Measurements from ENCODE around the gene PDE4D. TPM values are rescaled to one million over a fixed set of nuclear protein-coding genes. Genes with fewer than 3 reads are reported as not detected.
"Not testable (repeated sequence)": the region's sequence is repeated elsewhere in the genome, so short reads cannot be mapped to it uniquely, and the experiment has no call there.

The PDE4D gene
- total RNA-seq, 2 donors from 2014 or later: 33.8 to 82.6 TPM

DNA sequence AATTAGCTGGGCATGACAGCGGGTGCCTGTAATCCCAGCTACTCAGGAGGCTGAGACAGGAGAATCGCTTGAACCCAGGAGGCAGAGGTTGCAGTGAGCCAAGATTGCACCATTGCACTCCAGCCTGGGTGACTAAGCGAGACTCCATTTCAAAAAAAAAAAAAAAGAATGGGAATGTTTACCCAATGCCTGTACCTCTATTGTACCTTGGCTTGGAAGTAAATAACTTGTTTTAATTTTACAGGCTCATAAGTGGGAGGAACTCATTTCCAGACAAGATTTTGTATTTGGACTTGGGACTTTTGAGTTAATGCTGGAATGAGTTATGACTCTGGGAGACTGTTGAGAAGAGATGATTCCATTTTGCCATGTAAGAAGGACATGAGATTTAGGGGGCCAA is 484.5 kb downstream of the PDE4D start:
- ATAC-seq; DNase-seq; intact Hi-C loops (cut with DNase I): not testable (repeated sequence)

DNA sequence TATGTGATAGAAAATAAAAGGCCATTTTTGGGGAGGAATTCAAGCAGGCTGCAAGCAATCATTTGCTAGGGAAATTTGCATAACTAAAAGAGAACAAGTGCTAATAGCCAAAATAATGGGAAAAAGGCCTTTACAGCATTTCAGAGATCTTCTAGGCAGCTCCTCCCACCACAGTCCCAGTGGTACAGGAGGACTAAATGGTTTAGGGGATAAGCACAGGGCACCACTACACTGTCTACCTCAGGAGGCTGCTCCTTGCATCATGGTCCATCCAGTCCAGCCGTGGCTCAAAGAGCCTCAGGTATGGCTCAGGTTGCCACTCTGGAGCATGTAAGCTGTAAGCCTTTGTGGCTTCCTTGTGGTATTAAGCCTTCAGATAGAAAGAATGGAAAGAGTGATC is 485.6 kb downstream of the PDE4D start:
- DNase-seq (no peak), ATAC-seq (no peak)
- intact Hi-C loops (cut with DNase I): no loop called here

DNA sequence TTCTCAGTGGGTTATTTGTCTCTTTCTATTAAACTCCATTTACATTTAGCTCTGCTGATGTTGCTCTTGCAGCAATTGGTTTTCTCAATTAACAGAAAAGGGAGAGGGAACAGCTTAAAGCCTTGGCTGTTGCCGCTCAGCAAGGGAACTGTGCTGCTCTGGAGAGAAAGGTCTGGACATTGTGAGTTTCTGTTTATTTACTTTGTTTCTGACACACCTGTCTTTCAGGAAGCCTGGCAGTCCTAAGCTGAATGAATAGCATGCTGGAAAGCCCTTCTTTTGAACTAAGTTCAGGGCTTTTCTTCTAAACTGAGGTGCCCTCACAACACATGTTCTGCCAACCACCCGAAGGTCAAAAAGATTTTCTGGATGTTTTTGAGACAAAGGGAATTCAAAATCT is 491.9 kb downstream of the PDE4D start:
- DNase-seq: no peak
- intact Hi-C loops (cut with DNase I): no loop called here
- ATAC-seq: no peak

DNA sequence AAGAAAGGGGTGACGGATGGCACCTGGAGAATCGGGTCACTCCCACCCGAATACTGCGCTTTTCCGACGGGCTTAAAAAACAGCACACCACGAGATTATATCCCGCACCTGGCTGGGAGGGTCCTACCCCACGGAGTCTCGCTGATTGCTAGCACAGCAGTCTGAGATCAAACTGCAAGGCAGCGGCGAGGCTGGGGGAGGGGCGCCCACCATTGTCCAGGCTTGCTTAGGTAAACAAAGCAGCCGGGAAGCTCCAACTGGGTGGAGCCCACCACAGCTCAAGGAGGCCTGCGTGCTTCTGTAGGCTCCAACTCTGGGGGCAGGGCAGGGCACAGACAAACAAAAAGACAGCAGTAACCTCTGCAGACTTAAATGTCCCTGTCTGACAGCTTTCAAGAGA is 498.6 kb downstream of the PDE4D start:
- not testable (repeated sequence) for ATAC-seq, DNase-seq
- intact Hi-C loops (cut with DNase I): loop anchor here (5.0 kb wide), 3 partner anchors 102 to 407 kb away; no protein-coding TSS in a partner anchor

DNA sequence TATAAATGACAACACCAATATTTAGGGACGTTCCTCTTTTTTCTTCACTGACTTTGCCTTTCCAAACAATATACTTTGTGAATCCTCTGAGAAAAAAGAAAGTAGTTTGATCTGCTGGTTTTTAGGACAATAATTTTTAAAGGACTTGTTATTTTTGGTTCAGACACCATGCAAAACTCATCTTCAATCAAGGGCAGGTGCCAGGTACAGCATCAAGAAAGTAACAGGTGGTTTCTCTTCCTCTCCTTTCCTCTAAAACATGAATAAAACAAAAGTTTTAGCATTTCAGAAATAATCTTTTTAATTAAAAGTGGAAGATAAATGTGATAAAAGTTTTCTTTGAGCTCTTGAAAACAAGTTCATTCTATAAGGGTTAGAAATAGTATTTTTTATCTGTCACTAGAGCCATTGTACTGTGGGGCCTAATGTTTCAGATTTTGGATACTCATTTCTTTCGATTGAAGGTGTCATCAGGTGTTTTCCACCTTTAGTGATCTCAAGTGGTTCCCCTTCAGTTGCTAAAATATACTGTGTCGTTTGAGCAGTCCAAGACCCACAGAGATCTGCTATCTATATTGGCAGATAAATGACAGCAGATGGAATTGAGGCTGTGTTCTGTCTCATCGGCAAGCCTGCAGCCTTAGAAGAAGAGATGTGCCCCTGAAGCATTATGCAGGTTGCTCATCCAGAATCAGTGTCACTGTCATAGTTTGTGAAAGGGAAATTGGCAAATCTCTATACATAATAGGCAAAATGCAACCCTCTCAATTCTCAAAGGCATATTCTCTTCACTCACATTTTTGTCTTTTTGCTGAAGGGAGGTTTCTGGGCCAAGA is 499.7 kb downstream of the PDE4D start:
- intact Hi-C loops (cut with DNase I): loop anchor here (5.0 kb wide), 3 partner anchors 103 to 408 kb away; no protein-coding TSS in a partner anchor
- ATAC-seq: no peak
- no peak for DNase-seq

DNA sequence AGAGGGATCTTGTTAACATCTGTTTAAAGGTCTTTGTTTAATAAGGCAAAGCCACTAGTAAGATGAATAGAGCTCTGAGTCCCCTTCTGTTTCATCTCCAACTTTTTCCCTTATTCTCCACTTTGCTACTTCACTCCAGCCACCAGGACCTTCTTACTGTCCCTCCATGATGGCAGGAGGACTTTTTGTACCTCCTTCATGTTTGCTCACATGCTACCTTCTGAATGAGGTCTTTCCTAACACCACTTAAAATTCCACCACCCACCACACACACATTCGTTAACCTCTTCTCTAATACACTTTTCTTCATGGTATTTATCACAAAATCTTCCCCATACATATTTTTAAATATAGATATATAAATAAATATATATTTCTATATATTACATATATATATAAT is 501.9 kb downstream of the PDE4D start:
- no peak for ATAC-seq
- DNase-seq: no peak
- intact Hi-C loops (cut with DNase I): loop anchor here (2.0 to 5.0 kb wide), 5 partner anchors 106 to 411 kb away; no protein-coding TSS in a partner anchor

DNA sequence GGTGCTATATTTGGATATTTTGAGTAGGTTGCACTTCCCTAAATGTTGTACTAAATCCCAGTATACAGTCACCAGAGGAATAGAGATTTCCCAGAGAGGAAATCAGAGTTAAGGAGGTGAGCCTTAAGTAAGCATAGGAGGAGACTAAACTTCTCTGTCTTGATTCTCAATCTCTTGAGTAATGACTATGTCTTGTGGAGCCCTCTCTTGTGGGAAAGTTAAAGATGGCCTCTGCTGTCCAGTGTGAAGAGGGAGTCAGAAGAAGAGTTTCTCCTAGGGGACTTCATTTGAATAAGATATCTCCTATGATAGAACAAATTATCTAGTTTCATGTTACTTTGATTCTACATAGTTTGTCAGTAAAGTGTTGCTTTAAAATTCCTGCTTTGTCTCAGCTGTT is 502.5 kb downstream of the PDE4D start:
- DNase-seq (no peak), ATAC-seq (no peak)
- intact Hi-C loops (cut with DNase I): loop anchor here (2.0 to 5.0 kb wide), 5 partner anchors 106 to 411 kb away; no protein-coding TSS in a partner anchor

DNA sequence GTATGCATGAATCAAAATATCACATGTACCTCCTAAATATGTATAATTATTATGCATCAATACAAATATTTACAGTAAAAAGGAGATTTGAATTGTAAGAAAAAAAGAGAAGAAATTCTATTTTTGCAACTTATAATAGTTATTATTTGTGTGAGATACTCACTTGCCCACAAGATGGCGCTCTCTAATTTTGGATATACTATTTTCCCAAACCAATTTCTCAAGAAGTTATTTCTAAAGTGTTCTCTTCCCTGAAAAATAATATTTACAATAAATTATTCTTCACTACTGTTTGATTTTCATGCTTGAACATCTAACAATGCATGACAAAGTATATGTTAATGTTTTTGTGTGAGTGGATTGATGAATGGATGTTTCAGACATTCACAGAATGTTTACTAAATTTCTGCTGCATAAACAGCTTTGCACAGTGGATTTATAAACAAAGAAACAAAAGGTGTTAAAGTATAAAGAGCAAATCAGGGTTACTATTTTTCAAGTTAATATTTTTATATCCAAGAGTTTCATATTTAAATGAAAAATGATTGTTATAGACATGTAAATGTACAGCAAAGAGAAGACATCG is 503.4 kb downstream of the PDE4D start:
- DNase-seq (no peak), ATAC-seq (no peak)
- intact Hi-C loops (cut with DNase I): loop anchor here (2.0 to 5.0 kb wide), 5 partner anchors 107 to 412 kb away; no protein-coding TSS in a partner anchor

DNA sequence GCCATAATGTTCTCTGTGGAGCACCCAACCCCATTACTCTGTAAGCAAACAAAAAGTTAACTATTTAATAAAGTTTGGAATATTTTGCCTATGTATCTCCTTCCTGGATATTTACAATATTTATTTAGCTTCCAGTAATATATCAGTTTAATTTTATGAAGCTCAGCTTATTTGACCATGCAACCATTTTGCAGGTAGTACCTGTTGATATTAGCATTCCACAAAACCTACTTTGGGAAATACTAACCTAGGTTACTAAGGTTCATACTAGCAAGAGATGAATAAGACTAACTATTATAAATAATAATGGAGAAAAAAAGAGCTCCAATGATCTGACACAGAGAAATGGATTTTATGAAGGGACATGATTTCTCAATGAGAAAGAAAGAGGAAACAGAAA is 506.4 kb downstream of the PDE4D start:
- ATAC-seq (no peak), DNase-seq (no peak)
- intact Hi-C loops (cut with DNase I): no loop called here

DNA sequence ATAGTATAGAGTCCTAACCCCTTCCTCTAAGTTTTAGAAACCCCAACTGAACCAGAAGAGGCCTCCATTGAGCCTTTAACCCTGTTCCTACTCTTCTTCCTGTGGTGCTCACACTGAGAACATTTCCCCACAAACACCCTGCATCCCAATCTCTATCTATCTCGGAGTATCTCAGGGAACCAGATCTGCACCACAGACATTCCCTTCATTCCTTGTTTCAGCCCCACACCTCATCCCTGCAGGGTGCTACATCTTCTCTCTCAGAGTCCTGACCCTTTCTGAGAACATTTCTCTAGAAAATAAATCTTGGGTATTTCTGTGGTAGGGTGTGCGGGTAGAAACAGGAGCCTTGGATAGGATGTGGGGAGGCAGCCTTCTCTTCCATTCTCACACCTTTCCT is 507.8 kb downstream of the PDE4D start:
- no peak for ATAC-seq
- no peak for DNase-seq
- intact Hi-C loops (cut with DNase I): no loop called here

DNA sequence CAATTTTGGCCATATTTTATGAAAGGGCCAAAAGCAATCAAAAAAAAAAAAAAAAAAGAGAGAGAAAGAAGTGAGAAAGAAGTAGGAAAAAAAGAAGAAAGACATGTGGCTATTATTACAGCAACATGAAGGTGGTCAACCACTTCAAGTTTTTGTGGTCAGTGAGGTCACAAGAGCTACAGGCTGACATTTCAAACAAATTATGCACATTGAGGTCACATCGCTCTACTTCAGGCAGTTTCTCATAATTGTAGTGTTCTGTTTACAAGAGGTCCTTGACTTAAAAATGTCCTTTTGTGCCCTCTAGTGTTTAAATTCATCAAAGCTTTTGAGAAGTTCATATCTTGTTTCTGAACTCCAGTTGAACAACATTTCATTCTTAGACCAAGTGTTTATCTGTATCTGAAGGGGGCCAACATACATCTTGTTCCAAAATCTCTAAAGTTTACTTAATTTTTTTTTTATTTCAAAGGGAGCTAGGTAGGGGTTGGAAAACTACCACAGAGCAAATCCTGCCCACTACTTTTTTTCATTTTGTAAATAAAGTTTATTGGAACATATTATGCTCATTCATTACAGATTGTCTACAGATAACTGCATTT is 513.1 kb downstream of the PDE4D start:
- intact Hi-C loops (cut with DNase I): loop anchor here (5.0 kb wide), 2 partner anchors 193 to 488 kb away; no protein-coding TSS in a partner anchor
- ATAC-seq (peak; percentile 57 to 68), DNase-seq (no peak)

DNA sequence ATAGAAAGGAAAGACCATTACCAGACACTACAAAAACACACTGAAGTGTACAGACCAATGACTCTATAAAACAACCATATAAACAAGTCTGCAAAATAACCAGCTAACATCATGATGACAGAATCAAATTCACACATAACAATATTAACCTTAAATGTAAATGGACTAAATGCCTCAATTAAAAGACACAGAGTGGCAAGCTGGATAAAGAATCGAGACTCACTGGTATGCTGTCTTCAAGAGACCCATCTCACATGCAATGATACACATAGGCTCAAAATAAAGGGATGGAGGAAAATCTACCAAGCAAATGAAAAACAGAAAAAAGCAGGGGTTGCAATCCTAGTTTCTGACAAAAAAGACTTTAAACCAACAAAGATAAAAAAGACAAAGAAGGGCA is 519.5 kb downstream of the PDE4D start:
- DNase-seq; intact Hi-C loops (cut with DNase I); ATAC-seq: not testable (repeated sequence)

DNA sequence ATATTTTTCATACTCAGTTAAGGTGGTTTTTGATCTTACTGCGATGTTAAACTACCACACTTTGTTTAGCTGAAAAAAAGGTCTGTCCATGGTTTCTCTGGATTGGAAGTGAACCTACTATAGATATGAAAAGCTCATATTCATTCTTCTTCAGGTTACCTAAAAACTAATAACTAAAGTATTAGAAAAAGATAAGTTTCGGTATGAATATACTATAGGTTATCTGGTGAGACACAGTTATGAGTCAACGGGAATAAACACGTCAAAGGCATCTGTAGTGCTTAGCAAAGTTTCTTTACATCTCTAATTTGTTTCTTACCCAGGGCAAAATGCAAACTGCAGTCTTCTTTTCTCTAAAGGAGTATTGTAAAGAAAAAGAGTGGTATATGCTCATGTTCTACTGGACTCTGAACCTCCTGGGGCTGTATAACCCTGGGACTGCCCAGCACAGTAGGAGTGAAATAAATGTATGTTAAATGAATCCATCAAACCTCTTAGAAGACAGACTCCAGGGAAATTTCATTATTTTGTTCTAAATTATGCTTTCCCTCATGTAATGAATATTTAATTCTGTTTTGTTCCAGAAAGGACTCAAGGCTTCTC is 521.9 kb downstream of the PDE4D start:
- intact Hi-C loops (cut with DNase I): no loop called here
- DNase-seq (no peak), ATAC-seq (no peak)

DNA sequence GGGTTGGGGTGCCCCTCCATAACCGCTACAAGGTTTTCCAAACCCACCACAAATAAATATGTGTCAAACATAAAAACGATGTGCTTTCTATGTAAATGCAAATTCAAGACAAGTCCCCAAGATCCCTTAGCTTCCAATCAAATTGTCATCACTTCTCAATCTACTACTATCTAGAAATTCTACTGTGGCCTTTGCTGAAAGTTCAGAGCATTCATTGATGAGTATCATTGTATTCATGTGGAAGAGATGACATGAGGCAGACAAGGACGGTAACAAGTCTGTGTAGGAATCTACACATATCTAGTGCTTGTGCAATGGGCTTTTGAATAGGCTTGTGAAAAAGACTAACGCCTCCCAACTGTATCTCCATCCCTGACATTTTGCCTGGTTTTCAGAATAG is 524.6 kb downstream of the PDE4D start:
- no peak for DNase-seq
- no peak for ATAC-seq
- intact Hi-C loops (cut with DNase I): loop anchor here (1.0 to 10.0 kb wide), 4 partner anchors 152 to 182 kb away; no protein-coding TSS in a partner anchor

DNA sequence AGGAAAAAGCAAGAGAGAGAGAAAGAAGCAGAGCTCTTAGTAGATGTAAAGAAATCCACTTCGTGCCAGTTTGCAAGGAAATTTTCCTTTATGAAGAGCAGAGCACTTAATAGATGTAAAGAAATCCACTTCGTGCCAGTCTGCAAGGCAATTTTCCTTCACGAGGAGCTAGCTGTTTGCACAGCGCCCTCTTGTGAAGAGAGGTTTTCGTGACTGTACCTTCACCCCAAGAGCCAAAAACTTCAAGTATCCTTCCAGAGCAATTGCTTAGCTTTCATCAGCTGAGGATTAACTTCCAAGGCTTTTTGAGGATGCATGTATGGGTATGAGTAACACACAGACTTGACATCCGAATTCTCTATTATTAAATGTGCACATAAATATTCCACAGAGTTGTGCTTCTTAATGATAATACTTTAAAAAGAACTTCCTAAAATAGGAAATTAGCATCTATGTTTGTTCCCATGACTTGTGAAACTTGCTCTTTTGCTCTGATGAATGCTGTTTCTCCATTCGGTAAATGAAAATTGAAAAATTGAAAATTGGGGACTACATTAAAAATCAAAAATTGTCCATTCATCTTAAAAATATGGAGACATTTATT is 525.6 kb downstream of the PDE4D start:
- DNase-seq: peak; percentile 52
- intact Hi-C loops (cut with DNase I): loop anchor here (1.0 to 10.0 kb wide), 4 partner anchors 151 to 181 kb away; no protein-coding TSS in a partner anchor
- ATAC-seq: peak in 1 of 2 donors; percentile 56

DNA sequence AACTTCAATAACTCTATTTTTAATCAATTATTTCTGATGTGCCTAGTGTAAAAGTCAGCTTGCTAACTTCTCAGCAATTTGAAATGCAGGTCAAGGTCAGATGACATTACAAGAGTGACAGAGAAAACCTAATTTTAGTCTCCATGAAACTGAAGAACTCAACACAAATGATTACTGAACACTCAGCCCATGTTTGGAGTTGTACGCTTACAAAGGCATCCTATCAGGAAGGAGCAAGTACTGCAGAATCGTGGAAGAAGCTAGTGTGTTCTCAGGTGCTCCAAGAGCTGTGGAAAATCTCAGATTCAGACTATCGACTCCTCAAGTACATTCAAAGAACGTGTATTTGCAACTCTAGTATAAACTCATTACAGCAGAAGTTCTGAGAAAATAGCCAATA is 526.7 kb downstream of the PDE4D start:
- intact Hi-C loops (cut with DNase I): loop anchor here (5.0 to 10.0 kb wide), 3 partner anchors 149 to 179 kb away; no protein-coding TSS in a partner anchor
- peak; percentile 38 to 70 for ATAC-seq
- DNase-seq: no peak

DNA sequence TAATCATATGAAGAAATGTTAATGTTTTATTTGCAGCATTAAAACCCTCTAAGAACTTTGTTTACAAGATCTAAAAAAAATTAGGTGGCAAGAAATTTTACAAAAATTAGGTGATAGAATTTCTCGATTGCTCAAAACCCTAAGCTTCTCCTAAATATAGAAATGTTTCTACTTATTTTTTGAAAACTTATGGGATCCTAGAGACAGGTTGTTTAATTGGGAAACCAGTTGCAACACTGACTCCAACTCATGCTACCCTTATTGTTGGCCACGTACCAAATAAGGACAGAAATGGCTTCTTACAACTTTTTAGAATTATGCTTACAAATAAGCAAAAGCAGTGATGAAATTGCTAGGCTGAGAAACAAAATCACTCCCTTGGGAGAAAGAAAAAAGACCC is 531.1 kb downstream of the PDE4D start:
- DNase-seq (no peak), ATAC-seq (no peak)
- intact Hi-C loops (cut with DNase I): loop anchor here in 1 of 2 donors (10.0 kb wide), 1 partner anchor 148 kb away; no protein-coding TSS in a partner anchor

DNA sequence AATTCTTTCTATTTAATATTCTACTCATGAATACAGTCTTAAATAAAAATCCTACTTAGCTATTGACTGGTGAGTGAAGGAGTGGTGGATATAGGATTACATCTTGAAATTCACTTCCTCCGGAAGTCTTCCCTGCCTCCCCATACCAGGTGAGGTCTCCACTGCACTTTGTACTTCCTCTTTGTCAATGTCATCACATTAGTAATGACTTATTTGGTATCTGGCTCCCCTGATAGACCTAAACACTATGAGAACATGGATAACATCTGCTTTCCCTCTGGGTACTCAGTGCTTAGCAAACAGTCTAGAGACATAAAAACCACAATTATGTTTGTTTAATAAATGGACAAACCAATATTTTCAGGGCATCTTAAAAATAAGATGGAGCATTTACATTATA is 532.1 kb downstream of the PDE4D start:
- intact Hi-C loops (cut with DNase I): loop anchor here in 1 of 2 donors (10.0 kb wide), 1 partner anchor 147 kb away; no protein-coding TSS in a partner anchor
- DNase-seq (no peak), ATAC-seq (no peak)

DNA sequence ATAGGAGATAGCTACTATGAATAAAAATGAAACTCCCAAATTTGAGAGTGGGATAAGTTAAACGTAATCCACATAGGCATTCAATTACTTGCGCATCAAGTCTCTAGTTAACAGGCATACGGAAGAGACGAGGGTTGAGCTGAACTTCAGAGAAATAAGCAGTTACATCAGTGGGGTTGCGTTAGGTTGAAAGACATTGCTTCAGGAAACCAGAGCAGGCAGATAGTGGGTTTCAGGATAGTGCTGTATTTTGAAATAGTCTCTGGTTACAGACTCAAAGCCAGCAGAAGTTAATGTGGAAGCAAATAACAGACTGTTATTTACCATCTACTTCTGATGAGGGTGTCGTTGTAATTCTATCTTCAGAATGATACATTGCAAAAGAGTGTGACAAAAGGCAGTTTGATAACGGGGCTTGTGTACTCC is 533.4 kb downstream of the PDE4D start:
- intact Hi-C loops (cut with DNase I): loop anchor here in 1 of 2 donors (10.0 kb wide), 1 partner anchor 145 kb away; no protein-coding TSS in a partner anchor

More for the DNA sequence above, 533.4 kb downstream of the PDE4D start:
- ATAC-seq: peak; percentile 12 to 42
- no peak for DNase-seq

Measured in left cardiac atrium (tissue), 4 donors.